MG63 (cell line): ENCODE results near the gene C11orf54. TPM values are rescaled to one million over a fixed set of nuclear protein-coding genes. Genes with fewer than 3 reads are reported as not detected.

Experiments used
- DNase-seq: peaks from one replicate; pipeline ENCODE4 v3.0.0-alpha.2; 2020
- H3K27me3 ChIP-seq: fragments of 250-450 bp; sonication (Bioruptor Pico); 2 replicates; pipeline ENCODE4 v1.5.1; 2020; ENCODE audit warnings: mild to moderate bottlenecking, moderate library complexity
- H3K36me3 ChIP-seq: fragments of 250-450 bp; sonication (Bioruptor Pico); 2 replicates; pipeline ENCODE4 v1.5.1; 2020; ENCODE audit warnings: mild to moderate bottlenecking, moderate library complexity
- H3K4me3 ChIP-seq: fragments of 250-450 bp; sonication (Bioruptor Pico); 2 replicates; pipeline ENCODE4 v1.5.1; 2020; ENCODE audit warnings: mild to moderate bottlenecking, moderate library complexity
- H3K9me3 ChIP-seq: fragments of 250-450 bp; sonication (Bioruptor Pico); 2 replicates; pipeline ENCODE4 v1.5.1; 2020; ENCODE audit warnings: mild to moderate bottlenecking, moderate library complexity
- total RNA-seq: library from RNA; depleted of rRNA; stranded (reverse); fragments of >200 nt; shearing (Covaris generic); gene quantifications from 2 replicates; pipeline ENCODE4 v1.2.3, GENCODE V29; 2014; ENCODE audit warnings: low replicate concordance; rRNA removed

Gene C11orf54
- total RNA-seq, 1 experiment from 2014 or later: 19.3 TPM

DNA sequence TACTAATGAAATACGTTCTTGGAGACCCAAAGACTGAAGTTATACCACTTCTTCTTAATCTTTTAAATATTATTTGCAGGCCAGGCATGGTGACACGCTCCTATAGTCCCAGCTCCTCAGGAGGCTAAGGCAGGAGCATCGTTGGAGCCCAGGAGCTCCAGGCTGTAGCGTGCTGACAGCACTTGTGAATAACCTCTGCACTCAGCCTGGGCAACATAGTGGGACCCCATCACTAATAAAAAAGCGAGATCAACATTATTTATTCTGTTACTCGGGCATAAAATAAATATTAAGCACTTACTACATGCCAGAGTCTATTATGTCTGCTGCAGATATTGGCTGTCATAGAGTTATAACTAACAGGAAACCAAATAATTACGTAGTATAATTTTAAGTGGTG, 41.9 kb downstream of the C11orf54 start:
- Histone ChIP-seq H3K9me3 (no peaks in the 10 kb centered on the region), H3K36me3 (peaks cover 12% of the 10 kb centered on the region), H3K27me3 (no peaks in the 10 kb centered on the region), H3K4me3 (peak overlapping the region; percentile 72)
- DNase-seq: no peak

DNA sequence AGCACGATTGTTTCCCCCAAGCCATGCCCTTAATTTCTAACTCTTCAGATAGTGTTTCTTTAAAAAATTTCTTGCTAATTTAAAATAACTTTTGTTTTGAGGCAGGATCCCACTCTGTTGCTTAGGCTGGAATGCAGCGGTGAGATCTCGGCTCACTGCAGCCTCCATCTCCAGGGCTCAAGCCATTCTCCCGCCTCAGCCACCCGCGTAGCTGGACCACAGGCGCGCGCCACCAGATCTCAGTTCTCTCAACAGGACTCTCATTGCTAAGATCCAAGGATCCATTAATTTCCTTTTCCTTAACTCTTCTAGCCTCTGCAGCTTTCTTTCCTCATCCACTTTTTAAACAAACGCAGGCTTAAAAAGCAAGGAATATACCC, 42.3 kb downstream of the C11orf54 start:
- no peak for DNase-seq
- Histone ChIP-seq H3K36me3 (peaks cover 14% of the 10 kb centered on the region), H3K27me3 (no peaks in the 10 kb centered on the region), H3K4me3 (peak overlapping the region; percentile 72), H3K9me3 (no peaks in the 10 kb centered on the region)

DNA sequence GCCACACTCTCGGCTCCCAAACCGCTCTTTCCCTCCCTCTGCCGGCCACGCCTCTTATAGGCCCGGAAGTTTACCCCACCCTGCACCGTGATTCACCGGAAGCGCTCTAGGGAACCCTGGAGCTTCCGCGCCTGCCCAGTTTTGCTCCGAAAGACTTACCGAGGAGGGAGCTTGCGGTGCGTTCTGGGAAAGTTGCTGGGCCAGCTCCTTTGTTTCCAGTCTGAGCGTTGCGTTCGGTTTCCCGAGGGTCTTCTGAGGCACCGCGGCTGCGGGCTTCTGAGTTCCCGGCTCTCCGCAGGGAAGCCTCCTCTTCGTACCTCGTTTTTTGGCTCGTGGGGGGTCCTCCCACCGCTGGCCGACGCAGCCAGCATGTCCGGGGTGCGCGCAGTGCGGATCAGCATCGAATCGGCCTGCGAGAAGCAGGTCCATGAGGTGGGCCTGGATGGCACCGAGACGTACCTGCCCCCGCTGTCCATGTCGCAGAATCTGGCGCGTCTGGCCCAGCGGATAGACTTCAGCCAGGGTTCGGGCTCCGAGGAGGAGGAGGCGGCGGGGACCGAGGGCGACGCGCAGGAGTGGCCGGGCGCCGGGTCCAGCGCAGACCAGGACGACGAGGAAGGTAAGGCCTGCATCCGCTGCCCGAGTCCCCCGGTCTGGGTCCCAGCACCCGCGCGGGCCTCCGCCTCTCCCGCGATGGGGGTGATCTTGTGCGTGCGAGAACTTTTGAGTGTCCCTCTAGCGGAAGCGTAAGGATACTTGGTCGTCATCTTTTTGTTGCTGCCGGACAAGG, 42.9 kb downstream of the C11orf54 start, which contains the start of gene MED17:
TSS of gene MED17 (plus strand) at position 138 of the 790 bp plus-strand sequence. CDS start at position 370, 232 bp downstream.
- H3K27me3 ChIP-seq: no peaks in the 10 kb centered on the region
- H3K4me3 ChIP-seq: peak within 1 kb of the TSS; percentile 72
- H3K9me3 ChIP-seq: no peaks in the 10 kb centered on the region
- peak; percentile 92 for DNase-seq
- peaks cover 18% of the 10 kb centered on the region for H3K36me3 ChIP-seq

DNA sequence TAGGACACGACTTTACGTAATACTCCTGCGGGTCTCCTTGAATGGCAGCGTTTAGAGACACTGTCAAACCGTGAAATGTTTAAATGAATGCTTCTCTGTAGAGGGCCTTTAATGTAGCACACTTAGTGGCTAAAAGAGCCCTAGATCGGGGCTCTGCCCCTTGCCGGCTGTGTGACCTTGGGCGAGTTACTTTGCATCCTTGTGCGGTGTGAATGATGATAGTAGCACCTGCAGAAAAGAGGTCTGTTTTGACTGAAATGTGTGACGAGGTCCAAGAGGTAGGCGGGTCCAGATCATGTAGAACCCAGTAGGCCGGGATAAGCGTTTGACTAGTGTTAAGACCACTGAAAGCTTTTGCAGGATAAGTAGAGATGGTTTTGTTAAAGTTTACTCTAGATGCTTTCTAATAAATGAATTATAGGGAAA, 43.5 kb downstream of the C11orf54 start:
- no peak for DNase-seq
- Histone ChIP-seq H3K27me3 (no peaks in the 10 kb centered on the region), H3K36me3 (peaks cover 21% of the 10 kb centered on the region), H3K4me3 (peak overlapping the region; percentile 72), H3K9me3 (no peaks in the 10 kb centered on the region)

DNA sequence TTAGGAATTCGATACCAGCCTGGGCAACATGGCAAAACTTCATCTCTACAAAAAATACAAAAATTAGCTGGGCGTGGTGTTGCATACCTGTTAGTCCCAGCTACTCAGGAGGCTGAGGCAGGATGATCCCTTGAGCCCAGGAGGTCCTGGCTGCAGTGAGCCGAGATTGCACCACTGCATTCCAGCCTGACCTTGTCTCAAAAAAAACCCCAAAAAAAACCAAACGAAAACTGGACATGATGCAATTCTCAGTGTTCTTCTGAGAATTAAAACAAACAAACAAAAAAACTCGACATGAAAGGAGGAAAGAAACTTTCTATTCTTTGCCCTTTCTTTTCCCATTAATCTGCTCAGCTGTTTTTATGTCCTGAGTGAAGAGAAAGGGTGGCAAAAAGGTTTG, 50.0 kb downstream of the C11orf54 start:
- no peak for DNase-seq
- Histone ChIP-seq H3K27me3 (no peaks in the 10 kb centered on the region), H3K36me3 (peaks cover 75% of the 10 kb centered on the region), H3K9me3 (no peaks in the 10 kb centered on the region), H3K4me3 (no peak overlapping the region)

DNA sequence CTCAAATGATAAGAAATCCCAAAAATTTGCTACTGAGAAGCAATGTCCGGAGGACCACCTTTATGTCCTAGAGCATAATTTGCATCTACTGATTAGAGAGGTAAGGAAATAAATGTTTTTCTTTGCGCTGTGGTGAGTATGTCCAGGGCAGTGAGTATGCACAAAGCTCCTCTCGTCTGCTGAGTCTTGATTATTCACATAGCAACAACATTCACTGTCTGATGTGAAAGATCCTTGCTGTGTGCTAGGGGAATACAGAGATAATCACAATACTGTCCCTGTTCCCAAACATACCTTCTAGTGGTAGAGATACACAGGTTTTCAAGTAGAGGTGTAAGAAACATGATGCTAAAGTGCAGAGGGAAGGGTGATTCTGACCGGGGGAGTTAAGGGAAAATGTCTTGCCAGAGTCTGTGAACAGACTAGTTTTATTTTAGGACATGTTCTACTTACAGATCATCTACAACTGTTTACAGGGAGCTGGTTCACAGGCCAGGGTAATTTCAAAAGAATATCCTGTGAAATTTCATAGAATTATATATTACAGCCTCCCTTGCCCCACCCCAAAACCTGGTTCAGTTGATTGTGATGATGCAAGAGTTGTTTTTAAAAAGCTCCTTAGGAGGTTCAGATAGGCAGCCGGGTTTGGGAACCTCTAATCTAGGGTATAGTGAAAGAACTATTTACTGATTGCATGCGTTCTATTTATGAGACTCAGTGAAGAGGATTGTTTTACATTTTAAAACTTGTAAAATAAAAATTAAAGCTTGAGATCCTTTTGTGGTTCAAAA, 55.2 kb downstream of the C11orf54 start:
- no peak for DNase-seq
- Histone ChIP-seq H3K9me3 (no peaks in the 10 kb centered on the region), H3K27me3 (no peaks in the 10 kb centered on the region), H3K4me3 (no peak overlapping the region), H3K36me3 (peaks cover 83% of the 10 kb centered on the region)

DNA sequence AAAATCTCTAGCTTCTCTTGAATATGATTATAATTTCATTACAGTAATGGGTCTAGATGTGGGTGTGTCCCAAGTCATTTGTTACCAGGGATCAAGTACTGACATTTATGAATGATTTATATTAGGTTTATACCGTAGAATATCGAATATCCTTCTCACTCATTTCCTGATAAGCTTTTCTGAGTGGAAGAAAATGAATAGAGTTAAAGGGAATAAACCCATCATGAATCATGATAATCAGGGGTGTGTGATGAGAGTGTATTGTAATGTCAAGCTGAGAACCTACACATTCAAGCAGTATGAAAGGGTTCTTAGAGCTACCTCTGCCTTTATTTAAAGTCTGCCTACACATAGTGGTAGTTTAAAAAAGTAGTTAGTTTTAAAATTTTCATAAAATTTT, 59.9 kb downstream of the C11orf54 start:
- H3K27me3 ChIP-seq: no peaks in the 10 kb centered on the region
- H3K9me3 ChIP-seq: no peaks in the 10 kb centered on the region
- DNase-seq: no peak
- H3K36me3 ChIP-seq: peaks cover 85% of the 10 kb centered on the region
- no peak overlapping the region for H3K4me3 ChIP-seq

DNA sequence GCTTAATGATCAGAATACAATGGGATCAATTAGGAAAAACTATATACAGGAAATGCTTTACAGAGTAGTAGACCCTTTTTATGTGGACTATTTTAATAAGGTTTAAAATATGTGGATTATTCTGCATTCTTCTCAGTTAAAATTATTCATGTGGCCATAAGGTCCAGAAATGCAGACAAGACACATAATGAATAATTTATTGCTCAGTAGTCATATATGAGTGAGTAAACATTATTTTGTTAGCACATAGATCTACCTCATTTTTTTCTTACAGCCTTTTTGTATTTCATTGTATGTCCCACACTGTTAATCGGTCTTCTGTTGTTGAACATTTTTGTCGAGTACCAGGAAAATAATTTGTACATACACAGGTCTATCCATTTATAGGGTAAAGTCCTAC, 63.4 kb downstream of the C11orf54 start:
- Histone ChIP-seq H3K4me3 (no peak overlapping the region), H3K27me3 (no peaks in the 10 kb centered on the region), H3K9me3 (no peaks in the 10 kb centered on the region), H3K36me3 (peaks cover 81% of the 10 kb centered on the region)
- DNase-seq: no peak

DNA sequence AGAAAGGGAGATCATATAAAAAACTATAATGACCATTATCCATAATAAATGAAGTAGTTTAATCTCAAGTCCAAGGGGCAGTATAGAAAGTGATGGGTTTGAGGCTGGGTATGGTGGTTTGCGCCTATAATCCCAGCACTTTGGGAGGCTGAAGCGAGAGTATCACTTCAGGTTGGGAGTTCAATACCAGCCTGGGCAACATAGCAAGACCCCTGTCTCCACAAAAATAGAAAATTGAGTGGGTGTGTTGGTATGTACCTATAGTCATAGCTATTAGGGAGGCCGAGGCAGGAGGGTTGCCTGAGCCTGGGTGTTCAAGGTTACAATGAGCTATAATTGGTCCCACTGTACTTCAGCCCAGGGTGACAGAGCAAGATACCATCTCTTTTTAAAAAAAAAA, 66.5 kb downstream of the C11orf54 start:
- DNase-seq: no peak
- Histone ChIP-seq H3K9me3 (no peaks in the 10 kb centered on the region), H3K36me3 (peaks cover 90% of the 10 kb centered on the region), H3K27me3 (no peaks in the 10 kb centered on the region), H3K4me3 (no peak overlapping the region)

DNA sequence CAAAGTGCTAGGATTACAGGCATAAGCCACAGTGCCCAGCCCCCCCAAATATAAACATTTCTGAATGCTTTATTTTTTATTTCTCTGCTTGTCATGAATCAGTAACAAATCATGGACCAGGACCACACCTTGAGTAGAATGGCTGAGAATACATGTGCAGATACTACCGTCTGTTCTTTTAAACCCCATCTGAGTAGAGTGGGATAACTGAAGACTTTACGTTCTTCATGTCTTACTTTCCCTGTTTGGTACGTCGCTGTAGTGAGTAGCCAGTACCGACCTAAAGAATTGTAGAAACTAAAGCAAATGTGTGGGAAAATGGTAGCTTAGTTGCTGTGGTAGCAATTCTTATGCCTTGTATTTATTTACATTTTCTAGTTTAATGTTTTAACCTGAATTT, 72.5 kb downstream of the C11orf54 start:
- H3K36me3 ChIP-seq: peaks cover 63% of the 10 kb centered on the region
- no peaks in the 10 kb centered on the region for H3K9me3 ChIP-seq
- no peak overlapping the region for H3K4me3 ChIP-seq
- no peaks in the 10 kb centered on the region for H3K27me3 ChIP-seq
- DNase-seq: no peak

Other genes starting within 250 kb of the C11orf54 start
- gene SMCO4, start 198.3 kb upstream of the C11orf54 start, total RNA-seq: 11.4 and 20.5 TPM in 2 replicates
- 4.4 and 5.1 TPM in 2 replicates for gene CEP295, start 80.0 kb upstream of the C11orf54 start, total RNA-seq
- 92.0 and 171 TPM in 2 replicates for gene TAF1D, start 177 bp upstream of the C11orf54 start, total RNA-seq
- gene MED17, start 42.6 kb downstream of the C11orf54 start, total RNA-seq: 27.1 and 33.3 TPM in 2 replicates
- gene VSTM5, start 108.9 kb downstream of the C11orf54 start, total RNA-seq: not detected in 2 replicates